ENCODE results near the gene YES1.

The YES1 gene

GRCh38 chr18:839224-840022 lies 27.4 kb upstream of the YES1 start:
- Histone ChIP-seq H3K4me1 (ENCODE audit: insufficient read depth, low read length) (no peaks in the 10 kb centered on the region), H3K4me3 (ENCODE audit: low read length) (no peak overlapping the region), H3K27ac (ENCODE audit: low read depth, low read length) (no peak overlapping the region), H3K27me3 (ENCODE audit: insufficient read depth, low read length) (peaks cover 51% of the 10 kb centered on the region), H3K9ac (ENCODE audit: low read depth, low read length) (no peak overlapping the region), H3K9me3 (ENCODE audit: insufficient read depth, low read depth, low read length) (no peaks in the 10 kb centered on the region), H3K36me3 (ENCODE audit: insufficient read depth, low read length) (no peaks in the 10 kb centered on the region)
- 26% methylated on average over 14 of the region's 14 CpGs for WGBS

DNA sequence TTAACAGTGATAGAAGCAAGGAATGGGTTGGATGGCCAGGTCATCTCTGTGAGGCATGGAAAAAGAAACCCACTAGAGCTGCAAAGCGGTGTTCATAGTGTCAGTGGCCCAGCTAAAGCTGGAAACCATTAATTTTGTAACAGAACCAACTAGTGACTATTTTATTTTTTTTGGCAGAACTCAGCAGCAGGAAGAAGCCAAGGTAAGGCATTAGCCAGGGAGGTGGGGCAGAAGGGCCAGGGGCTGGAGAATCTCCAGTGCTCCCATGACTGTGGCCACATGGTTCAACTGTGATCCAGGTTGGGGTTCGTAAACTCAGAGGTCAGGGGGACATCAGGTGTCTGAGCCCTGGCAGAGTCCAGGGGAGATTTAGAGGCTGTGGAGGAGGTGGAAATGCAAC lies 25.9 kb upstream of the YES1 start:
- no peak overlapping the region for H3K27ac ChIP-seq (ENCODE audit: low read depth, low read length)
- no peaks in the 10 kb centered on the region for H3K36me3 ChIP-seq (ENCODE audit: insufficient read depth, low read length)
- no peaks in the 10 kb centered on the region for H3K4me1 ChIP-seq (ENCODE audit: insufficient read depth, low read length)
- H3K27me3 ChIP-seq (ENCODE audit: insufficient read depth, low read length) = peaks cover 51% of the 10 kb centered on the region
- no peak overlapping the region for H3K9ac ChIP-seq (ENCODE audit: low read depth, low read length)
- WGBS = 89% methylated on average over 2 of the region's 2 CpGs
- H3K9me3 ChIP-seq (ENCODE audit: insufficient read depth, low read depth, low read length) = no peaks in the 10 kb centered on the region
- H3K4me3 ChIP-seq (ENCODE audit: low read length) = no peak overlapping the region

DNA sequence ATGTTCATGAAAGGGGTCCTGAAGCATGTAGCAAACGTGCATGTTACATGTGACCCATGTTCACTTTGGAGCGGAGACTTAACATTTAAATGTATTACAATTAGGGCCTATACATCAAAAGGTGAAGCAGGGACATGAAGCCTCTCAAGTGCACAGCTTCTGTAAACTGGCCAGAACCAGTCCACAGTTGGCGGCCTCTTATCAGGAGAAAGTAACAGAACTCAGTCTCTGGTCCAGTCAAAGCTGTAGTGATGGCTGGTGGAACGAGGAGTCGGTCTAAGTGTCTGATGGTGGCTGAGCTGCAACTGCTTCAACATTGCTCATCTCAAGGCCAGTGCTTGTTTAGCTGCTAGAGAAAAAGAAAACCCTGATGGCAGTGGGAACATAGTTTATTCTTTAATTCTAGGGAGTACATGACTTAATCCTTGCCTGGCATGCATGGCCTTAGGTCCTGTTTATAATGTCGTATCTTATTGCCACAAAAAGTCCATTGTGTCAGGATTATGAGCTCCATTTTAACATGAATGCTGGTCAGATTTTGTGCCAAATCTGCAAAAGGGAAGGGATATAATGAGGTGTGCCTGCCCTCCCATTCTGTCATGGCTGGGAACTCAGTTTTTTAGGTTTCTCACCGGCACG lies 22.2 kb upstream of the YES1 start:
- no peaks in the 10 kb centered on the region for H3K9me3 ChIP-seq (ENCODE audit: insufficient read depth, low read depth, low read length)
- H3K4me1 ChIP-seq (ENCODE audit: insufficient read depth, low read length) = peaks cover 16% of the 10 kb centered on the region
- H3K27me3 ChIP-seq (ENCODE audit: insufficient read depth, low read length) = peaks cover 20% of the 10 kb centered on the region
- no peak overlapping the region for H3K4me3 ChIP-seq (ENCODE audit: low read length)
- no peak overlapping the region for H3K9ac ChIP-seq (ENCODE audit: low read depth, low read length)
- no peaks in the 10 kb centered on the region for H3K36me3 ChIP-seq (ENCODE audit: insufficient read depth, low read length)
- WGBS = 94% methylated on average over 8 of the region's 8 CpGs
- no peak overlapping the region for H3K27ac ChIP-seq (ENCODE audit: low read depth, low read length)

GRCh38 chr18:833197-833596 lies 21.2 kb upstream of the YES1 start:
- H3K4me1 ChIP-seq (ENCODE audit: insufficient read depth, low read length) = peaks cover 16% of the 10 kb centered on the region
- no peak overlapping the region for H3K9ac ChIP-seq (ENCODE audit: low read depth, low read length)
- H3K27ac ChIP-seq (ENCODE audit: low read depth, low read length) = no peak overlapping the region
- H3K9me3 ChIP-seq (ENCODE audit: insufficient read depth, low read depth, low read length) = no peaks in the 10 kb centered on the region
- WGBS = 94% methylated on average over 4 of the region's 4 CpGs
- peaks cover 12% of the 10 kb centered on the region for H3K27me3 ChIP-seq (ENCODE audit: insufficient read depth, low read length)
- no peaks in the 10 kb centered on the region for H3K36me3 ChIP-seq (ENCODE audit: insufficient read depth, low read length)
- no peak overlapping the region for H3K4me3 ChIP-seq (ENCODE audit: low read length)

DNA sequence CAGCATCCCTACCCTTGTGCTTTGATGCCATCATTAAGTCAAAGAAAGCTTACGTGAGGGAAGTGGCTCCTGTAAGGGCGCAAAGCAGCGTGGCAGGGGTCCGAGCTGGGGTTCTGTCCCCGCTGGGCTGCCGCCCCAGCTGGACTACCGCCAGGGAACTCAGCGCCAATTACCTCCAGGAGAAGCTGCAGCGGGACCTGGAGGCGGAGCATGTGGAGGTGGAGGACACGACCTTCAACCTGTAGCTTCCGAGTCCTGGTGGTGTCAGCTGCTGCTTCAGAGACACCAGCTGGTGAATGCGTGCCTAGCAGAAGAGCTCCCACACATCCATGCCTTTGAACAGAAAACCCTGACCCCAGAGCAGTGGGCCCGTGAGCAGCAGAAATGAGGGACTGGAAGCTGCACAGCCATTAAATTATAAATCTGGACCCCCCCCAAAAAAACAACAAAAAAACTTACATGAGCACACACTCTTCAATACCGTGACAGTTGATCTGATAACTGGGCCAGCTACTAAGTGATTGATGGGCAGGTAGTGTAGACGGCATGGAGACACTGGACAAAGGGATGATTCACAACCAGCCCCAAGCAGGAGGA lies 20.1 kb upstream of the YES1 start:
- no peaks in the 10 kb centered on the region for H3K9me3 ChIP-seq (ENCODE audit: insufficient read depth, low read depth, low read length)
- 26% methylated on average over 16 of the region's 16 CpGs for WGBS
- H3K4me1 ChIP-seq (ENCODE audit: insufficient read depth, low read length) = peaks cover 16% of the 10 kb centered on the region
- no peak overlapping the region for H3K27ac ChIP-seq (ENCODE audit: low read depth, low read length)
- no peak overlapping the region for H3K9ac ChIP-seq (ENCODE audit: low read depth, low read length)
- H3K4me3 ChIP-seq (ENCODE audit: low read length) = peak overlapping the region; percentile 30
- H3K27me3 ChIP-seq (ENCODE audit: insufficient read depth, low read length) = peaks cover 4% of the 10 kb centered on the region; the same call in 1 of the 2 replicates
- H3K36me3 ChIP-seq (ENCODE audit: insufficient read depth, low read length) = no peaks in the 10 kb centered on the region

GRCh38 chr18:830315-830901 lies 18.4 kb upstream of the YES1 start:
- H3K36me3 ChIP-seq (ENCODE audit: insufficient read depth, low read length) = no peaks in the 10 kb centered on the region
- no peak overlapping the region for H3K4me3 ChIP-seq (ENCODE audit: low read length)
- no peak overlapping the region for H3K9ac ChIP-seq (ENCODE audit: low read depth, low read length)
- peak overlapping the region; percentile 69 for H3K27ac ChIP-seq (ENCODE audit: low read depth, low read length)
- no peaks in the 10 kb centered on the region for H3K27me3 ChIP-seq (ENCODE audit: insufficient read depth, low read length)
- WGBS = 12% methylated on average over 5 of the region's 5 CpGs
- peaks cover 16% of the 10 kb centered on the region for H3K4me1 ChIP-seq (ENCODE audit: insufficient read depth, low read length)
- no peaks in the 10 kb centered on the region for H3K9me3 ChIP-seq (ENCODE audit: insufficient read depth, low read depth, low read length)

- H3K27me3 ChIP-seq (ENCODE audit: insufficient read depth, low read length) = no peaks in the 10 kb centered on the region
- 94% methylated on average over 5 of the region's 6 CpGs for WGBS
These were observed 17.4 kb upstream of the YES1 start for GRCh38 chr18:829432-829831.

DNA sequence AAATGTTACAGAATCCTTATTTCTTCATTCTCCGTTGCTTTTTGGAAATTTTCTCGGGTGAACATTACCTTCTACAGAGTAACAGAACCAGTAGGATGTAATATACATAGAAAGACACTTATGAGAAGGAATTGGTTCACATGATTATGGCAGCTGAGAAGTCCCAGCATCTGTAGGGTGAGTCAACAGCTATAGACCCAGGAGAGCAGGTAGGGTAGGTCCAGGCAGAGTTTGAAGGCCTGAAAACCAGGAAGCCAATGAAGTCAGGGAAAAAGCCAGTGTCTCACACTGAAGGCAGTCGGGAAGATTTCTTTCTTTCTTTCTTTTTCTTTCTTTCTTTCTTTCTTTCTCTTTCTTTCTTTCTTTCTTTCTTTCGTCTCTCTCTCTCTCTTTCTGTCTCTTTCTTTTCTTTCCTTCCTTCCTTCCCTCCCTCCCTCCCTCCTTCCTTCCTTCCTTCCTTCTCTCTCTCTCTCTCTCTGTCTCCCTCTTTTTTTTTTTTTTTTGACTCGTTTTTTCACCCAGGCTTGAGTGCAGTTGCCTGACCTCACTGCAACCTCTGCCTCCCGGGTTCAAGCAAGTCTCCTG lies 15.1 kb upstream of the YES1 start:
- no peak overlapping the region for H3K4me3 ChIP-seq (ENCODE audit: low read length)
- H3K27me3 ChIP-seq (ENCODE audit: insufficient read depth, low read length) = no peaks in the 10 kb centered on the region
- no peaks in the 10 kb centered on the region for H3K36me3 ChIP-seq (ENCODE audit: insufficient read depth, low read length)
- peaks cover 16% of the 10 kb centered on the region for H3K4me1 ChIP-seq (ENCODE audit: insufficient read depth, low read length)
- H3K9ac ChIP-seq (ENCODE audit: low read depth, low read length) = no peak overlapping the region
- WGBS = 87% methylated on average over 5 of the region's 6 CpGs
- H3K9me3 ChIP-seq (ENCODE audit: insufficient read depth, low read depth, low read length) = no peaks in the 10 kb centered on the region
- H3K27ac ChIP-seq (ENCODE audit: low read depth, low read length) = no peak overlapping the region

More at GRCh38 chr18:829432-829831, 17.4 kb upstream of the YES1 start:
- no peaks in the 10 kb centered on the region for H3K9me3 ChIP-seq (ENCODE audit: insufficient read depth, low read depth, low read length)
- no peaks in the 10 kb centered on the region for H3K36me3 ChIP-seq (ENCODE audit: insufficient read depth, low read length)
- peak overlapping the region; percentile 69; the same call in 1 of the 2 replicates for H3K27ac ChIP-seq (ENCODE audit: low read depth, low read length)
- no peak overlapping the region for H3K9ac ChIP-seq (ENCODE audit: low read depth, low read length)
- peaks cover 16% of the 10 kb centered on the region for H3K4me1 ChIP-seq (ENCODE audit: insufficient read depth, low read length)
- H3K4me3 ChIP-seq (ENCODE audit: low read length) = no peak overlapping the region

DNA sequence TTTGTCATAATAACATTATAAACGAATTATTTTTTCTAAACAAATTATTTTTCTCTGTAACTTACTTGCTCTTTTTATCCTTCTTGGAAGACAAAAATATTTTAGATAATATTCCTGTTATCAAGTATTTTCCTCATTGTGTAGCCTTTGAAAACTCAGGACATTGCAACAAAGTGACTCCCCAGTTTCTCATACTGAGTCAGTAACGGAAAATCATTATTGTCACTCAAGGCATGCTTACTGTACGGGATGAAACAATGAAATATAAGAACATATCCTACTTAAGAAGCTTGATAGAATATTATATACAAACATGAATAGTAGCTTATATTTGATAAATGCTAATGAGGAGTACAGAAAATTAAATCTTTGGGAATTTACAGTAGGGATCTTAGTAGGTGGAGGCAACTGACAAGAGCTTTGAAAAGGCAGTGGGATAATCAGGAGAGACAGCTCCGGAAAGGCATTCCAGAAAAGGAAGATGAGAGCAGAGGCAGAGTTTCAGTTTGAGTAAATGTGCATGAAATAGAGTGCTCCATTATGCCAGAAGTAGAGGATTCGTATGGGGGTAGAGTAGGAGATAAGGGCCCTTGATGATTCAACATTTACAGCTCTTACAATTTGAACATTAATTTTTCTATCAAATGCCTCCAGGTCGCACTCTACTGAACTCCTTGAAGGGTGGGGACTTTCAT lies 14.0 kb upstream of the YES1 start:
- no peak overlapping the region for H3K4me3 ChIP-seq (ENCODE audit: low read length)
- no peaks in the 10 kb centered on the region for H3K27me3 ChIP-seq (ENCODE audit: insufficient read depth, low read length)
- H3K4me1 ChIP-seq (ENCODE audit: insufficient read depth, low read length) = peaks cover 13% of the 10 kb centered on the region
- H3K27ac ChIP-seq (ENCODE audit: low read depth, low read length) = no peak overlapping the region
- no peak overlapping the region for H3K9ac ChIP-seq (ENCODE audit: low read depth, low read length)
- 85% methylated on average over 4 of the region's 6 CpGs for WGBS
- H3K36me3 ChIP-seq (ENCODE audit: insufficient read depth, low read length) = no peaks in the 10 kb centered on the region
- no peaks in the 10 kb centered on the region for H3K9me3 ChIP-seq (ENCODE audit: insufficient read depth, low read depth, low read length)

DNA sequence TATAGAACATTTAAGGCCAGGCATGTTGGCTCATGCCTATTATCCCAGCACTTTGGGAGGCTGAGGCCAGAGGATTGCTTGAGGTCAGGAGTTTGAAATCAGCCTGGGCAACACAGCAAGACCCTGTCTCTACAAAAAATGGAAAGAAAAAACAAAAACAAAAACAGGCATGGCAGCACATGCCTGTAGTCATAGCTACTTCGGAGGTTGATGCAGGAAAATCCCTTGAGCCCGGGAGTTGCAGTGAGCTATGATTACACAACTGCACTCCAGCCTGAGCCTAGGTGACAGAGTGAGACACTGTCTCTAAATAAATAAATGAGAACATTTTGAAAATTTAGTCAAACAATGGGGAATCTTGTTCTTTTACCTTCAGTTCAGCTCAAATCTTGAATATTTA lies 12.1 kb upstream of the YES1 start:
- no peak overlapping the region for H3K4me3 ChIP-seq (ENCODE audit: low read length)
- no peak overlapping the region for H3K9ac ChIP-seq (ENCODE audit: low read depth, low read length)
- no peaks in the 10 kb centered on the region for H3K36me3 ChIP-seq (ENCODE audit: insufficient read depth, low read length)
- no peaks in the 10 kb centered on the region for H3K9me3 ChIP-seq (ENCODE audit: insufficient read depth, low read depth, low read length)
- no peaks in the 10 kb centered on the region for H3K27me3 ChIP-seq (ENCODE audit: insufficient read depth, low read length)
- 91% methylated on average over 2 of the region's 2 CpGs for whole genome bisulfite sequencing
- H3K27ac ChIP-seq (ENCODE audit: low read depth, low read length) = no peak overlapping the region
- H3K4me1 ChIP-seq (ENCODE audit: insufficient read depth, low read length) = 0 out of 2 replicates have a peak, but pooled peaks cover 4% of the 10 kb centered on the region

All from HUES64 (cell line).